ENCODE results near the gene HGD.

Gene HGD

GRCh38 chr3:120599211-120599610 lies 82.8 kb downstream of the HGD start:
- FAIRE-seq: peak; percentile 6
- TF ChIP-seq CTCF (IDR thresholded peaks at IDR 0.05; ENCODE audit: insufficient read depth, missing control alignments): no peak
- DNase-seq (ENCODE audit: insufficient read length, low spot score): no peak

GRCh38 chr3:120597445-120598049 lies 84.5 kb downstream of the HGD start:
- peak; percentile 35 for FAIRE-seq
- no peak for DNase-seq (ENCODE audit: insufficient read length, low spot score)
- no peak for TF ChIP-seq CTCF (IDR thresholded peaks at IDR 0.05; ENCODE audit: insufficient read depth, missing control alignments)

GRCh38 chr3:120596853-120597223 lies 85.2 kb downstream of the HGD start:
- FAIRE-seq (no peak), DNase-seq (ENCODE audit: insufficient read length, low spot score) (no peak)
- no peak for TF ChIP-seq CTCF (IDR thresholded peaks at IDR 0.05; ENCODE audit: insufficient read depth, missing control alignments)

- DNase-seq (ENCODE audit: insufficient read length, low spot score) (peak; percentile 64), FAIRE-seq (peak; percentile 99)
- no peak for TF ChIP-seq CTCF (IDR thresholded peaks at IDR 0.05; ENCODE audit: insufficient read depth, missing control alignments)
Measured at GRCh38 chr3:120596116-120596852, 85.8 kb downstream of the HGD start, which contains the start of gene NDUFB4. Gene NDUFB4, plus strand, starts transcription at chr3:120596336. Its CDS starts 24 bp downstream, at chr3:120596360.

- DNase-seq (ENCODE audit: insufficient read length, low spot score) (no peak), FAIRE-seq (no peak)
- TF ChIP-seq CTCF (IDR thresholded peaks at IDR 0.05; ENCODE audit: insufficient read depth, missing control alignments): no peak
Measured at GRCh38 chr3:120595788-120596115, 86.3 kb downstream of the HGD start.

GRCh38 chr3:120587332-120587975 lies 94.6 kb downstream of the HGD start:
- no peak for TF ChIP-seq CTCF (IDR thresholded peaks at IDR 0.05; ENCODE audit: insufficient read depth, missing control alignments)
- FAIRE-seq (peak; percentile 66), DNase-seq (ENCODE audit: insufficient read length, low spot score) (no peak)

All from D721Med (cell line).